HepG2 (cell line): ENCODE measurements around the gene PPP2R5C. TPM values are rescaled to one million over a fixed set of nuclear protein-coding genes. Genes with fewer than 3 reads are reported as not detected.
A peak's percentile ranks its signal among the peaks of the same experiment; 100 is the strongest.

Experiments
- AGO1 ChIP-seq: fragments of 200-400 bp; formaldehyde crosslinking; IDR thresholded peaks from 2 replicates; pipeline ENCODE4 v1.6.1; 2017; ENCODE audit warnings: mild to moderate bottlenecking, low read depth, low read length, moderate library complexity; ENCODE audit not compliant: poor library complexity, severe bottlenecking
- AHR ChIP-seq: IDR thresholded peaks from 2 replicates; pipeline ENCODE4 v1.6.1; 2018; ENCODE audit warnings: missing genetic modification reagents, missing compliant biosample characterization
- ARID2 ChIP-seq: sonication (generic); formaldehyde crosslinking; IDR thresholded peaks from 2 replicates; pipeline ENCODE4 v1.8.1; 2022; ENCODE audit warnings: mild to moderate bottlenecking, missing genetic modification reagents, borderline replicate concordance
- BORCS8-MEF2B ChIP-seq: sonication (generic); formaldehyde crosslinking; IDR thresholded peaks from 2 replicates; pipeline ENCODE4 v1.8.0; 2022; ENCODE audit warnings: mild to moderate bottlenecking, missing genetic modification reagents
- FOXM1 ChIP-seq: sonication (generic); formaldehyde crosslinking; IDR thresholded peaks from 2 replicates; pipeline ENCODE4 v1.5.0; 2020; ENCODE audit warnings: missing genetic modification reagents
- GPN1 ChIP-seq: sonication (generic); formaldehyde crosslinking; IDR thresholded peaks from 2 replicates; pipeline ENCODE4 v1.5.1; 2020; ENCODE audit warnings: missing genetic modification reagents, borderline replicate concordance
- KLF15 ChIP-seq: sonication (generic); formaldehyde crosslinking; IDR thresholded peaks from 2 replicates; pipeline ENCODE4 v1.8.1; 2023; ENCODE audit warnings: borderline replicate concordance, mild to moderate bottlenecking, inconsistent platforms, missing genetic modification reagents, mixed read lengths
- KMT2A ChIP-seq: sonication (generic); formaldehyde crosslinking; IDR thresholded peaks from 2 replicates; pipeline ENCODE4 v1.4.0; 2020; ENCODE audit warnings: missing genetic modification reagents
- PHF8 ChIP-seq: sonication (generic); formaldehyde crosslinking; IDR thresholded peaks from 2 replicates; pipeline ENCODE4 v1.5.0; 2020; ENCODE audit warnings: missing genetic modification reagents
- PRMT3 ChIP-seq: sonication (generic); formaldehyde crosslinking; IDR thresholded peaks from 2 replicates; pipeline ENCODE4 v1.8.1; 2022; ENCODE audit warnings: low read depth, mild to moderate bottlenecking, moderate library complexity, missing genetic modification reagents, borderline replicate concordance
- SIX1 ChIP-seq: sonication (generic); formaldehyde crosslinking; IDR thresholded peaks from 2 replicates; pipeline ENCODE4 v1.4.0; 2020; ENCODE audit warnings: missing genetic modification reagents, borderline replicate concordance
- YEATS4 ChIP-seq: sonication (generic); formaldehyde crosslinking; IDR thresholded peaks from 2 replicates; pipeline ENCODE4 v1.4.0; 2020; ENCODE audit warnings: missing genetic modification reagents, borderline replicate concordance
- ZBTB38 ChIP-seq: sonication (generic); formaldehyde crosslinking; IDR thresholded peaks from 2 replicates; pipeline ENCODE4 v1.5.1; 2020; ENCODE audit warnings: mild to moderate bottlenecking, missing genetic modification reagents
- ZNF101 ChIP-seq: sonication (generic); formaldehyde crosslinking; IDR thresholded peaks from 2 replicates; pipeline ENCODE4 v1.4.0; 2020; ENCODE audit warnings: mild to moderate bottlenecking, low read depth, missing genetic modification reagents, borderline replicate concordance
- ZNF20 ChIP-seq: sonication (generic); formaldehyde crosslinking; IDR thresholded peaks from 2 replicates; pipeline ENCODE4 v1.4.0; 2020; ENCODE audit warnings: mild to moderate bottlenecking, moderate library complexity, missing genetic modification reagents
- ZNF274 ChIP-seq: sonication (generic); formaldehyde crosslinking; IDR thresholded peaks from 2 replicates; pipeline ENCODE4 v1.5.1; 2020; ENCODE audit warnings: mild to moderate bottlenecking, missing genetic modification reagents
- ZNF557 ChIP-seq: sonication (generic); formaldehyde crosslinking; IDR thresholded peaks from 2 replicates; pipeline ENCODE4 v1.4.0; 2020; ENCODE audit warnings: missing genetic modification reagents
- ZNF572 ChIP-seq: sonication (generic); formaldehyde crosslinking; IDR thresholded peaks from 2 replicates; pipeline ENCODE4 v1.5.1; 2020; ENCODE audit warnings: mild to moderate bottlenecking, missing genetic modification reagents
- ZNF616 ChIP-seq: sonication (generic); formaldehyde crosslinking; IDR thresholded peaks from 2 replicates; pipeline ENCODE4 v1.5.0; 2020; ENCODE audit warnings: low read depth, mild to moderate bottlenecking, missing genetic modification reagents
- ZNF768 ChIP-seq: sonication (generic); formaldehyde crosslinking; IDR thresholded peaks from 2 replicates; pipeline ENCODE4 v1.4.0; 2020; ENCODE audit warnings: missing genetic modification reagents
- polyA plus RNA-seq, 8 experiments: library from polyadenylated mRNA; depleted of rRNA in 3 of 8; stranded (reverse) in 7 of 8; unstranded in 1 of 8; fragments of >200 nt; fragmentation: Illumina TruSeq in 4 of 8; extraction: Trizol in 4 of 8; gene quantifications; 2 replicates each; pipeline versions ENCODE4 v1.2.1 to v1.2.3, GENCODE V29; 2011 to 2016; ENCODE audit warnings: low read depth in 4 of 8, missing spikeins in 1 of 8, mixed read lengths in 1 of 8; ENCODE audit not compliant: insufficient read depth in 1 of 8
- total RNA-seq, 5 experiments: library from RNA; depleted of rRNA; stranded (reverse); fragments of >200 nt; fragmentation: Illumina TruSeq; extraction: Trizol; gene quantifications; 2 replicates each; pipeline ENCODE4 v1.2.3, GENCODE V29; 2016; ENCODE audit warnings: low read depth in 1 of 5
- TF ChIP-seq, protein P1 (sequence below): sonication (generic); formaldehyde crosslinking; IDR thresholded peaks from 2 replicates; pipeline ENCODE4 v1.5.0; 2020; ENCODE audit warnings: missing genetic modification reagents
- TF ChIP-seq, protein P2 (sequence below): sonication (generic); formaldehyde crosslinking; IDR thresholded peaks from 2 replicates; pipeline ENCODE4 v1.5.0; 2020; ENCODE audit warnings: missing genetic modification reagents
- TF ChIP-seq, protein P3 (sequence below): sonication (generic); formaldehyde crosslinking; IDR thresholded peaks from 2 replicates; pipeline ENCODE4 v1.4.0; 2020; ENCODE audit warnings: missing genetic modification reagents
- TF ChIP-seq, protein P4 (sequence below): sonication (generic); formaldehyde crosslinking; IDR thresholded peaks from 2 replicates; pipeline ENCODE4 v1.4.0; 2020; ENCODE audit warnings: low read depth, missing genetic modification reagents

Gene PPP2R5C
- total and polyA plus RNA-seq, 2 of the 13 experiments (the other 11 are each of a cell fraction or from before 2014, with no cell fraction given) = 74.3 to 78.5 TPM

DNA sequence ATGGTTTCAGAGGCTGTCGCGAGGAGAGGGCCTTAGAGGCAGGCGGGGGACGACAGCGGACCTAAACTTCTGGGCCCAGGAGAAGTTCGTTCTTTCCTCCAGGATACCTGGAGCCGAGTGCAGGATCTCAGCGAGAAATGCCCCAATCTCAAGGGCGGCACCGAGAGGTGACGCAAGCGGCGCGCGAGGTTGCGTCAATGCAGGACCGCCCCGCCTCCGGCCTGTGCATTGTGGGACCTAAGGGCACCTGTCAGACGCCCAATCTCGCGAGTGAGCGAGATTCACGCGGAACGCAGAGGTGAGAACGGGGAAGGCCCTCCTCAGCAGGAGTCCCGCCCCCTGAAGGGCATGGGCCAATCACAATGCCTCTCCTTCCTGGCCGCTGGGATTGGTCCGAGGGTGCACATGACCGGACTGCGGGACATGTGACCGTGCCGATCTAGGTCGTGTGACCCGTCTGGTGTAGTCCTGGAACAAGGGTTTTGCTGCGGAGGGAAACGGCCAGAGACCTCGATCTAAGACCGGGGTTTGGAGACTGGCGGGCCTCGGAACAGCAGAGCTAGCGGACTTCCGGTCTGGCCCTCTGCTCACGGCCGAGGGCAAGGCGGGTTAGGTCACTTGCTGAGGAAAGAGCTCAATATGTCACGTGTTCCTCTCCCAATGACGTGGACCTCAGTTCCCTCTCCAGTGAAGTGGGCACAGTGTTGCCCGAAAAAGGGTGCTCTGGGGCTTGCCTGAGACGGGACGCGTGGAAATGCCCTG lies 186.6 kb downstream of the PPP2R5C start (continued):
- TF ChIP-seq KLF15 (CRISPR knock-in tag) (0 out of 2 replicates have a peak, but pooled peaks have one; percentile 33), ZNF768 (CRISPR knock-in tag) (peak; percentile 14; the same call in 1 of the 2 replicates), PHF8 (CRISPR knock-in tag) (peak; percentile 88), YEATS4 (peak; percentile 92), ZNF101 (CRISPR knock-in tag) (no peak), AHR (CRISPR knock-in tag) (peak; percentile 87), PRMT3 (CRISPR knock-in tag) (no peak), ARID2 (no peak), ZNF20 (CRISPR knock-in tag) (no peak), GPN1 (no peak; the same call in 1 of the 2 replicates), ZNF616 (peak; percentile 75; the same call in 1 of the 2 replicates), ZNF572 (peak; percentile 71; the same call in 1 of the 2 replicates), ZNF274 (CRISPR knock-in tag) (peak; percentile 42; the same call in 1 of the 2 replicates), AGO1 (peak; percentile 34), ZBTB38 (CRISPR knock-in tag) (peak; percentile 48; the same call in 1 of the 2 replicates), KMT2A (CRISPR knock-in tag) (peak; percentile 85), FOXM1 (CRISPR knock-in tag) (no peak), ZNF557 (CRISPR knock-in tag) (no peak), SIX1 (CRISPR knock-in tag) (no peak), BORCS8-MEF2B (CRISPR knock-in tag) (peak; percentile 84)
- TF ChIP-seq, protein P1, sequence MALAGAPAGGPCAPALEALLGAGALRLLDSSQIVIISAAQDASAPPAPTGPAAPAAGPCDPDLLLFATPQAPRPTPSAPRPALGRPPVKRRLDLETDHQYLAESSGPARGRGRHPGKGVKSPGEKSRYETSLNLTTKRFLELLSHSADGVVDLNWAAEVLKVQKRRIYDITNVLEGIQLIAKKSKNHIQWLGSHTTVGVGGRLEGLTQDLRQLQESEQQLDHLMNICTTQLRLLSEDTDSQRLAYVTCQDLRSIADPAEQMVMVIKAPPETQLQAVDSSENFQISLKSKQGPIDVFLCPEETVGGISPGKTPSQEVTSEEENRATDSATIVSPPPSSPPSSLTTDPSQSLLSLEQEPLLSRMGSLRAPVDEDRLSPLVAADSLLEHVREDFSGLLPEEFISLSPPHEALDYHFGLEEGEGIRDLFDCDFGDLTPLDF (CRISPR knock-in tag) = peak; percentile 83; the same call in 1 of the 2 replicates
- TF ChIP-seq, protein P2, sequence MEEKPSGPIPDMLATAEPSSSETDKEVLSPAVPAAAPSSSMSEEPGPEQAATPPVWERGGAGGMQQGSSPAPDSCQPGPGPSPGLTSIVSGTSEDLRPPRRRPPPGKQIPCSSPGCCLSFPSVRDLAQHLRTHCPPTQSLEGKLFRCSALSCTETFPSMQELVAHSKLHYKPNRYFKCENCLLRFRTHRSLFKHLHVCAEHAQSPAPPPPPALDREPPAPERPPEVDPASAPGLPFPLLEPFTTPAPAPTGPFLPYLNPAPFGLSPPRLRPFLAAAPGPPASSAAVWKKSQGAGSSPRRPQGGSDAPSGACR = no peak
- TF ChIP-seq, protein P3, sequence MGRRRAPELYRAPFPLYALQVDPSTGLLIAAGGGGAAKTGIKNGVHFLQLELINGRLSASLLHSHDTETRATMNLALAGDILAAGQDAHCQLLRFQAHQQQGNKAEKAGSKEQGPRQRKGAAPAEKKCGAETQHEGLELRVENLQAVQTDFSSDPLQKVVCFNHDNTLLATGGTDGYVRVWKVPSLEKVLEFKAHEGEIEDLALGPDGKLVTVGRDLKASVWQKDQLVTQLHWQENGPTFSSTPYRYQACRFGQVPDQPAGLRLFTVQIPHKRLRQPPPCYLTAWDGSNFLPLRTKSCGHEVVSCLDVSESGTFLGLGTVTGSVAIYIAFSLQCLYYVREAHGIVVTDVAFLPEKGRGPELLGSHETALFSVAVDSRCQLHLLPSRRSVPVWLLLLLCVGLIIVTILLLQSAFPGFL (CRISPR knock-in tag) = no peak
- TF ChIP-seq, protein P4, sequence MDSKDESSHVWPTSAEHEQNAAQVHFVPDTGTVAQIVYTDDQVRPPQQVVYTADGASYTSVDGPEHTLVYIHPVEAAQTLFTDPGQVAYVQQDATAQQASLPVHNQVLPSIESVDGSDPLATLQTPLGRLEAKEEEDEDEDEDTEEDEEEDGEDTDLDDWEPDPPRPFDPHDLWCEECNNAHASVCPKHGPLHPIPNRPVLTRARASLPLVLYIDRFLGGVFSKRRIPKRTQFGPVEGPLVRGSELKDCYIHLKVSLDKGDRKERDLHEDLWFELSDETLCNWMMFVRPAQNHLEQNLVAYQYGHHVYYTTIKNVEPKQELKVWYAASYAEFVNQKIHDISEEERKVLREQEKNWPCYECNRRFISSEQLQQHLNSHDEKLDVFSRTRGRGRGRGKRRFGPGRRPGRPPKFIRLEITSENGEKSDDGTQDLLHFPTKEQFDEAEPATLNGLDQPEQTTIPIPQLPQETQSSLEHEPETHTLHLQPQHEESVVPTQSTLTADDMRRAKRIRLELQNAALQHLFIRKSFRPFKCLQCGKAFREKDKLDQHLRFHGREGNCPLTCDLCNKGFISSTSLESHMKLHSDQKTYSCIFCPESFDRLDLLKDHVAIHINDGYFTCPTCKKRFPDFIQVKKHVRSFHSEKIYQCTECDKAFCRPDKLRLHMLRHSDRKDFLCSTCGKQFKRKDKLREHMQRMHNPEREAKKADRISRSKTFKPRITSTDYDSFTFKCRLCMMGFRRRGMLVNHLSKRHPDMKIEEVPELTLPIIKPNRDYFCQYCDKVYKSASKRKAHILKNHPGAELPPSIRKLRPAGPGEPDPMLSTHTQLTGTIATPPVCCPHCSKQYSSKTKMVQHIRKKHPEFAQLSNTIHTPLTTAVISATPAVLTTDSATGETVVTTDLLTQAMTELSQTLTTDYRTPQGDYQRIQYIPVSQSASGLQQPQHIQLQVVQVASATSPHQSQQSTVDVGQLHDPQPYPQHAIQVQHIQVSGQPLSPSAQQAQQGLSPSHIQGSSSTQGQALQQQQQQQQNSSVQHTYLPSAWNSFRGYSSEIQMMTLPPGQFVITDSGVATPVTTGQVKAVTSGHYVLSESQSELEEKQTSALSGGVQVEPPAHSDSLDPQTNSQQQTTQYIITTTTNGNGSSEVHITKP (CRISPR knock-in tag) = peak; percentile 17; the same call in 1 of the 2 replicates
